HEK293 (cell line): ENCODE measurements around the gene C1orf52.

Source experiments
- GLI4 ChIP-seq: fragments of 450-650 bp; formaldehyde crosslinking; IDR thresholded peaks from 2 replicates; pipeline ENCODE4 v1.5.1; 2016; ENCODE audit warnings: missing biosample characterization, missing genetic modification characterization
- ZBTB21 ChIP-seq: fragments of 450-650 bp; formaldehyde crosslinking; IDR thresholded peaks from 2 replicates; pipeline ENCODE4 v1.5.1; 2017; ENCODE audit warnings: missing biosample characterization, missing genetic modification characterization
- ZFP41 ChIP-seq: fragments of 450-650 bp; formaldehyde crosslinking; IDR thresholded peaks from 2 replicates; pipeline ENCODE4 v1.5.1; 2016; ENCODE audit warnings: missing biosample characterization, missing genetic modification characterization, borderline replicate concordance
- ZFP69B ChIP-seq: fragments of 450-650 bp; formaldehyde crosslinking; IDR thresholded peaks from 2 replicates; pipeline ENCODE4 v1.5.1; 2016; ENCODE audit warnings: missing biosample characterization, missing genetic modification characterization
- ZNF121 ChIP-seq: fragments of 450-650 bp; formaldehyde crosslinking; IDR thresholded peaks from 2 replicates; pipeline ENCODE4 v1.5.1; 2016; ENCODE audit warnings: missing biosample characterization, missing genetic modification characterization
- ZNF132 ChIP-seq: fragments of 450-650 bp; formaldehyde crosslinking; IDR thresholded peaks from 2 replicates; pipeline ENCODE4 v1.5.1; 2017; ENCODE audit warnings: missing biosample characterization, missing genetic modification characterization, borderline replicate concordance
- ZNF155 ChIP-seq: fragments of 450-650 bp; formaldehyde crosslinking; IDR thresholded peaks from 2 replicates; pipeline ENCODE4 v1.5.1; 2016; ENCODE audit warnings: missing biosample characterization, missing genetic modification characterization
- ZNF16 ChIP-seq: fragments of 450-650 bp; formaldehyde crosslinking; IDR thresholded peaks from 2 replicates; pipeline ENCODE4 v1.5.1; 2016; ENCODE audit warnings: low read depth, missing biosample characterization, missing genetic modification characterization
- ZNF169 ChIP-seq: fragments of 450-650 bp; formaldehyde crosslinking; IDR thresholded peaks from 2 replicates; pipeline ENCODE4 v1.5.1; 2016; ENCODE audit warnings: missing biosample characterization, missing genetic modification characterization
- ZNF174 ChIP-seq: fragments of 450-650 bp; formaldehyde crosslinking; IDR thresholded peaks from 2 replicates; pipeline ENCODE4 v1.5.0; 2017; ENCODE audit warnings: missing biosample characterization, mild to moderate bottlenecking, missing genetic modification characterization
- ZNF184 ChIP-seq: fragments of 450-650 bp; IDR thresholded peaks from 2 replicates; pipeline ENCODE4 v1.5.1; 2018; ENCODE audit warnings: missing biosample characterization, mild to moderate bottlenecking, missing genetic modification characterization
- ZNF211 ChIP-seq: fragments of 450-650 bp; formaldehyde crosslinking; IDR thresholded peaks from 2 replicates; pipeline ENCODE4 v1.5.1; 2016; ENCODE audit warnings: low read depth, missing biosample characterization, missing genetic modification characterization
- ZNF239 ChIP-seq: fragments of 450-650 bp; formaldehyde crosslinking; IDR thresholded peaks from 2 replicates; pipeline ENCODE4 v1.5.1; 2016; ENCODE audit warnings: missing biosample characterization, missing genetic modification characterization
- ZNF280D ChIP-seq: fragments of 450-650 bp; formaldehyde crosslinking; IDR thresholded peaks from 2 replicates; pipeline ENCODE4 v1.5.1; 2016; ENCODE audit warnings: missing biosample characterization, missing genetic modification characterization
- ZNF335 ChIP-seq: fragments of 450-650 bp; formaldehyde crosslinking; conservative IDR thresholded peaks from 2 replicates; pipeline ENCODE4 v1.5.1; 2016; ENCODE audit warnings: missing biosample characterization, missing genetic modification characterization
- ZNF354C ChIP-seq: fragments of 450-650 bp; formaldehyde crosslinking; IDR thresholded peaks from 2 replicates; pipeline ENCODE4 v1.5.1; 2016; ENCODE audit warnings: missing biosample characterization, missing genetic modification characterization, low read depth, borderline replicate concordance
- ZNF473 ChIP-seq: fragments of 450-650 bp; formaldehyde crosslinking; IDR thresholded peaks from 2 replicates; pipeline ENCODE4 v1.5.1; 2017; ENCODE audit warnings: missing biosample characterization, missing genetic modification characterization
- ZNF510 ChIP-seq: fragments of 450-650 bp; formaldehyde crosslinking; IDR thresholded peaks from 2 replicates; pipeline ENCODE4 v1.5.1; 2018; ENCODE audit warnings: mild to moderate bottlenecking, missing genetic modification characterization, missing biosample characterization; ENCODE audit not compliant: insufficient replicate concordance
- ZNF571 ChIP-seq: fragments of 450-650 bp; formaldehyde crosslinking; IDR thresholded peaks from 2 replicates; pipeline ENCODE4 v1.5.0; 2017; ENCODE audit warnings: missing biosample characterization, missing genetic modification characterization
- ZNF580 ChIP-seq: fragments of 450-650 bp; formaldehyde crosslinking; IDR thresholded peaks from 2 replicates; pipeline ENCODE4 v1.5.1; 2016; ENCODE audit warnings: missing biosample characterization, missing genetic modification characterization
- ZNF629 ChIP-seq: fragments of 450-650 bp; formaldehyde crosslinking; IDR thresholded peaks from 2 replicates; pipeline ENCODE4 v1.5.1; 2017; ENCODE audit warnings: missing biosample characterization, missing genetic modification characterization
- ZNF639 ChIP-seq: fragments of 450-650 bp; formaldehyde crosslinking; IDR thresholded peaks from 2 replicates; pipeline ENCODE4 v1.5.1; 2016; ENCODE audit warnings: missing biosample characterization, missing genetic modification characterization
- ZNF654 ChIP-seq: fragments of 450-650 bp; formaldehyde crosslinking; IDR thresholded peaks from 2 replicates; pipeline ENCODE4 v1.5.1; 2016; ENCODE audit warnings: low read depth, missing biosample characterization, missing genetic modification characterization
- ZNF747 ChIP-seq: fragments of 450-650 bp; formaldehyde crosslinking; IDR thresholded peaks from 2 replicates; pipeline ENCODE4 v1.5.1; 2016; ENCODE audit warnings: missing biosample characterization, missing genetic modification characterization
- ZNF830 ChIP-seq: fragments of 450-650 bp; IDR thresholded peaks from 2 replicates; pipeline ENCODE4 v1.5.0; 2018; ENCODE audit warnings: missing biosample characterization, missing genetic modification characterization, low read depth, mild to moderate bottlenecking, moderate library complexity
- ZSCAN16 ChIP-seq: fragments of 450-650 bp; formaldehyde crosslinking; IDR thresholded peaks from 2 replicates; pipeline ENCODE4 v1.5.1; 2016; ENCODE audit warnings: missing biosample characterization, missing genetic modification characterization
- ZSCAN23 ChIP-seq: fragments of 450-650 bp; formaldehyde crosslinking; IDR thresholded peaks from 2 replicates; pipeline ENCODE4 v1.5.1; 2016; ENCODE audit warnings: missing biosample characterization, missing genetic modification characterization

The C1orf52 gene

GRCh38 chr1:85274969-85275453, 15.5 kb upstream of the C1orf52 start (continued):
- TF ChIP-seq ZNF280D (tag by site-specific recombination), result no peak
- no peak for TF ChIP-seq ZNF132
- no peak for TF ChIP-seq ZNF830 (tag by site-specific recombination)
- TF ChIP-seq ZNF239 (tag by site-specific recombination), result peak; percentile 67; the same call in 1 of the 2 replicates
- TF ChIP-seq ZNF169 (tag by site-specific recombination), result no peak
- peak; percentile 93 for TF ChIP-seq ZNF639 (tag by site-specific recombination)
- TF ChIP-seq ZNF16 (tag by site-specific recombination), result 0 out of 2 replicates have a peak, but pooled peaks have one; percentile 26
- peak; percentile 99 for TF ChIP-seq ZNF580 (tag by site-specific recombination)
- TF ChIP-seq ZBTB21 (tag by site-specific recombination), result peak; percentile 84
- no peak; the same call in 1 of the 2 replicates for TF ChIP-seq ZSCAN16
- peak; percentile 80 for TF ChIP-seq ZFP69B (tag by site-specific recombination)
- TF ChIP-seq ZNF211, result no peak
- TF ChIP-seq ZNF174 (tag by site-specific recombination), result no peak
- TF ChIP-seq ZFP41, result no peak
- TF ChIP-seq ZNF654, result no peak
- no peak for TF ChIP-seq ZNF354C
- TF ChIP-seq ZNF473 (tag by site-specific recombination), result no peak
- TF ChIP-seq ZNF184 (tag by site-specific recombination), result peak; percentile 81; the same call in 1 of the 2 replicates
- no peak; the same call in 1 of the 2 replicates for TF ChIP-seq ZNF335 (tag by site-specific recombination)
- no peak for TF ChIP-seq ZNF747
- peak; percentile 18 for TF ChIP-seq ZNF510 (tag by site-specific recombination)
- no peak for TF ChIP-seq ZNF571 (tag by site-specific recombination)
- no peak for TF ChIP-seq GLI4 (tag by site-specific recombination)
- TF ChIP-seq ZNF121 (tag by site-specific recombination), result peak; percentile 86
- peak; percentile 98 for TF ChIP-seq ZSCAN23 (tag by site-specific recombination)
- TF ChIP-seq ZNF155 (tag by site-specific recombination), result no peak
- peak; percentile 95 for TF ChIP-seq ZNF629 (tag by site-specific recombination)
